ENCODE data around the gene BMERB1.
"Not testable (repeated sequence)": the region's sequence is repeated elsewhere in the genome, so short reads cannot be mapped to it uniquely, and the experiment has no call there.

BMERB1 gene

DNA sequence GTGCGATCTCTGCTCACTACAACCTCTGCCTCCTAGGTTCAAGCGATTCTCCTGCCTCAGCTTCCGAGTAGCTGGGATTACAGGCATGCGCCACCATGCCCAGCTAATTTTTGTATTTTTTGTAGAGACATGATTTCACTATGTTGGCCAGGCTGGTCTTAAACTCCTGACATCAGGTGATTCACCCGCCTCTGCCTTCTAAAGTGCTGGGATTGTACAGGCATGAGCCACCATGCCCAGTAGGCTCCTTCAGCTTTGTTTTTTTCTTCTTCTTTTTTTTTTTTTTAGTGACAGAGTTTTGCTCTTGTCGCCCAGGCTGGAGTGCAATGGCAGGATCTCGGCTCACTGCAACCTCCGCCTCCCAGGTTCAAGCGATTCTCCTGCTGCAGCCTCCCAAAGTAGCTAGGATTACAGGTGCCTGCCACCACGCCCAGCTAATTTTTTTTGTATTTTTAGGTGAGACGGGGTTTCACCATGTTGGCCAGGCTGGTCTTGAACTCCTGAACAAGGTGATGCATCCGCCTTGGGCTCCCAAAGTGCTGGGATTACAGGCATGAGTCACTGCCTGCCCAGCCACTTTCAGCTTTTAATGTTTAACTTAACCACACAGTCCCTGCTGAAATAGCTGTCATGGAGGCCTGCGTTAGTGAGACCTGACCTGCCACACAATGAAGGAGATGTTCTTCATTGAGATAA is 112.8 kb downstream of the BMERB1 start:
- H3K27ac Mint-ChIP-seq, H3K36me3 Mint-ChIP-seq, H3K9me3 Mint-ChIP-seq, H3K4me3 Mint-ChIP-seq, H3K4me1 Mint-ChIP-seq, DNase-seq, CTCF ChIA-PET, H3K27me3 Mint-ChIP-seq: not testable (repeated sequence)

DNA sequence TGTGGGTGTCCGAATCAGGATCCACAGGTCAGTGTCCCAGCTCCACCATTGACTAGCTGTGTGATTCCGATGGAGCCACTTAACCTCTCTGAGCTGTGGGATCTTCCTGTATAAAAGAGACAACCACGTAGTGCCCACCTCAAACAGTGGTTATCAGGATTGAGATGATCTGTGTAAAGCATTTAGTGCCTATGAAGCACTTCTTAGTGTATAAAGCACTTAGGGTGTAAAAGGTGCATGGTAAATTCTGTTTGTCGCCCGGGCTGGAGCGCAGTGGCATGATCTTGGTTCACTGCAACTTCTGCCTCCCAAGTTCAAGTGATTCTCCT is 113.3 kb downstream of the BMERB1 start:
- H3K27ac Mint-ChIP-seq: no peak overlapping the region
- no peaks in the 10 kb centered on the region for H3K27me3 Mint-ChIP-seq
- no peaks in the 10 kb centered on the region for H3K4me1 Mint-ChIP-seq
- CTCF ChIA-PET: no interaction called here
- no peaks in the 10 kb centered on the region for H3K9me3 Mint-ChIP-seq
- H3K4me3 Mint-ChIP-seq: no peak overlapping the region
- DNase-seq: no peak
- H3K36me3 Mint-ChIP-seq: no peaks in the 10 kb centered on the region

DNA sequence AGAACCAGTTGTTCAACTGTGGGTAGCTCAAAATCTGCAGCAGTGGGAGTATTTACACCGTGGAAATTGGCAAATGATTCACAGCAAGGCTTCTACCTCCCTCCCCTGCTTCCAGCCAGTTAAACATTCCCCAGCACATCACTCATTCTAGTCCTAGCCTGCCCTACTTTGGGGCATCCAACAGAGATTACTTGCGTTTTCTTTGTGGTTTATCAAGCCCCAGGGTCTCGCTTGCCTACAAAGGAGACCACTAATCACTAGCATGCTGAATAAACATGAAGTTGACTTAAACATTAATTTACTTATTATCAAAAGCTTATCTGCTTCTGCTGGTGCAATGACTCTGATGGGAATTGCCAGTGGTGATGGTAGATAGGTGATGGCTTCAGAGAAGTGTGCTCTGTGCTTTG is 114.1 kb downstream of the BMERB1 start:
- Mint-ChIP-seq H3K9me3 (no peaks in the 10 kb centered on the region), H3K27me3 (no peaks in the 10 kb centered on the region), H3K36me3 (no peaks in the 10 kb centered on the region), H3K4me1 (no peaks in the 10 kb centered on the region), H3K27ac (no peak overlapping the region), H3K4me3 (no peak overlapping the region)
- no peak for DNase-seq
- CTCF ChIA-PET: no interaction called here

DNA sequence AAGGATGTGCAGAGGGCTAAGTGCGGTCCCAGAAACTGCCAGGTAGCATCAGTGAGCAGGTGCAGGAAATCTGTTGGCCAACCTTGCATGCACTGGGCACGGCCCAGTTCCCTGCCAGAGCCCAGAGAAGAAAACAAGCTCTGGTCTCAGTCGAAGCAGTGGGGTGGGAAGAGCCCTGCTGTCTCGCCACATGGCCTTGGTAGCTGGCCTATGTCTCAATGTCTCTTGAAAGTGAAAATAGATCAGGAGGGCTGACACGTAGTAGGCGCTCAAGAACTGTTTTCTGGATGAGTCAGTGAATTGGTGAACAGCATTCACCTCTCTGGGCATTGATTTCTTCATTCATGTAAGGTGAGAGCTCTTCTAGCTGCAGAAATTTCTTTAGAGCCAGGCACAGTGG is 118.1 kb downstream of the BMERB1 start:
- Mint-ChIP-seq H3K27me3 (no peaks in the 10 kb centered on the region), H3K4me3 (no peak overlapping the region), H3K36me3 (no peaks in the 10 kb centered on the region), H3K4me1 (no peaks in the 10 kb centered on the region), H3K9me3 (no peaks in the 10 kb centered on the region), H3K27ac (no peak overlapping the region)
- CTCF ChIA-PET: interaction anchor here (0.6 to 0.8 kb wide), 2 partner anchors 20 to 984 kb away, joined by 3 read pairs; no protein-coding TSS in a partner anchor
- no peak for DNase-seq

DNA sequence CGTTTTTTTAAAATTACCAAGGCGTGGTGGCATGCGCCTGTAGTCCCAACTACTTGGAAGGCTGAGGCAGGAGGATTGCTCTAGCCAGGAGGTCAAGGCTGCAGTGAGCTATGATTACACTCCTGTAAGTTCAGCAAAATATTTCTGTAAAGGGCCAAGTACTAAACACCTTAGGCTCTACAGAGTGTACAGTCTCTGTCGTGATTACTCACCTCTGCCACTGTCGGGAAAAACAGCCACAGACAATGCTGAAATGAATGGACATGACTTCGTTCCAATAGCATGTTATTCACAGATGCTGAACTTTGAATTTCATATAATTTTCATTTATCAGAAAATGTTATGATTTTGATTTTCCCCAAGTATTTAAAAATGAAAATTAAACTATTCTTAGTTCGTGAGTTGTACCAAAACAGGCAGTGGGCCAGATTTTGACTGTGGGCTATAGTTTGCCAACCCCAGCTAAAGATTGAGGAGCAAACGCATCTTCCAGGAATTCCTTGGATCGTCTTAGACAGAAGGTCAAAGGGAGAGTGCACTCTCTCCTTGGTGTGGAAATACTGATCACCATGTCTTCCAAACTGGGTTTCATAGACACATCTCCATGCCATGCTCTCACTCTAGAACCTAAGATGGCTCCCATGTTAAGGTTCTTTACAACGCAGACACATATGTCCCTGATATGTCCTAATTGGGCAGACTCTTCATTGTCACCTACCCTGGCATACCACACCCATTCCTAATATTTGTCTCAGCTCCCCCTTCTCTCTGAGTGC is 119.1 kb downstream of the BMERB1 start:
- H3K4me1 Mint-ChIP-seq: no peaks in the 10 kb centered on the region
- CTCF ChIA-PET: interaction anchor here (0.8 kb wide), 1 partner anchor 19 kb away, joined by 3 read pairs; no protein-coding TSS in a partner anchor
- no peaks in the 10 kb centered on the region for H3K9me3 Mint-ChIP-seq
- DNase-seq: no peak
- no peaks in the 10 kb centered on the region for H3K27me3 Mint-ChIP-seq
- H3K4me3 Mint-ChIP-seq: no peak overlapping the region
- no peaks in the 10 kb centered on the region for H3K36me3 Mint-ChIP-seq
- H3K27ac Mint-ChIP-seq: no peak overlapping the region

DNA sequence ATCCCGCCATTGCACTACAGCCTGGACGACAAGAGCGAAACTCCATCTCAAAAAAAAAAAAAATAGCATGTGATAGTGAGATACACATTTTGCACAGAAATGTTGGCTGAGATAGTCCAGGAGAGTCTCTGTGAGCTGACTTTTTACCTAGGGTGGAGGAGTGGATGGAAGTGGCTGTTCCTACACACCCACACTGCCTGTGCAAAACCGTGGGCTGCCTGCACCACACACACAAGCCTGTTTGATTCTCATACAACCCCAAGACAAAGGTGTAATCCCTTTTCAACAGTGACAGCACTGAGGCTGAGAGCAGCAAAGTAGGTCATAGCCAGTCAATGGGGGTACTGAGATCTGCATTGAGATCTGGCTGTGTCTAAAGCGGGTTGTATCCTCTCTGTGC is 121.7 kb downstream of the BMERB1 start:
- DNase-seq: no peak
- no peaks in the 10 kb centered on the region for H3K36me3 Mint-ChIP-seq
- H3K27ac Mint-ChIP-seq: no peak overlapping the region
- no peak overlapping the region for H3K4me3 Mint-ChIP-seq
- no peaks in the 10 kb centered on the region for H3K4me1 Mint-ChIP-seq
- no peaks in the 10 kb centered on the region for H3K9me3 Mint-ChIP-seq
- H3K27me3 Mint-ChIP-seq: peaks cover 3% of the 10 kb centered on the region
- CTCF ChIA-PET: no interaction called here

DNA sequence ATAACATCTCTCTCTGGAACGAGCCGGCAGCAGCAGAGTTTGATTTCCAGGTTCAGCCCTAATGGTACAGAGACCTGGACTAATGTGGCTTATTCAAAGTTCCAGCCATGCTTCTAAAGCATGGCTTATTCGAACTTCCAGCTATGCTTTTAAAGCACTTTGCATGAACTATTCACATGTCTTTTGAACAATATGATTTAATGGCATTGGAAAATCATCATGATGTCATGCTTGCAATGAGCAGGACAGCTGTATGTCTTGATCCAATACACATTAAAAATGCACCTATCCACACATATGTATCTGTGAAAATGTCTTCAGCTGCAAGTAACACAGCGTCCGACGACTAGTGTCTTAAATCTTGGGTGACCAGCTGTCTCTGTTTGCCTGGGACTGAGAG is 122.9 kb downstream of the BMERB1 start:
- peaks cover 3% of the 10 kb centered on the region for H3K27me3 Mint-ChIP-seq
- CTCF ChIA-PET: no interaction called here
- no peaks in the 10 kb centered on the region for H3K9me3 Mint-ChIP-seq
- DNase-seq: no peak
- no peak overlapping the region for H3K27ac Mint-ChIP-seq
- H3K4me3 Mint-ChIP-seq: no peak overlapping the region
- no peaks in the 10 kb centered on the region for H3K36me3 Mint-ChIP-seq
- H3K4me1 Mint-ChIP-seq: no peaks in the 10 kb centered on the region

DNA sequence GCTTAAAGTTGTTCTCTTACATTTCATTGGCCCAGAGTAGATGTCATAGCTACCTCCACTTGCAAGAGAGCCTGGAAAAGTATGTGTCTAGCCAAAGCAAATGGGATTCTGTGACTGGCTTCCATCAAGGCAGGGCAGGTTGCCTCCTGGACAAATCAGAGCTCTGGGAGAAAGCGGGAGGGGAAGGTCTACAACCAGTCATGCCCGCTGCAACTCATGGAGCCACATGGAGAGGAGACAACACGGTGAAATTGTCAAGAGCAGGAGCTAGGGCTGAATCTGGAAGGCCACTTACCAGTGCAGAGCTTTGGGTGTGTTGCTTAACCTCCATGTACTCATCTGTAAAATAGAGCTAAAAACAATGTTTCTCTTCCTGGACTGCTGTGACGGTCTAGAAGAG is 124.8 kb downstream of the BMERB1 start:
- H3K27ac Mint-ChIP-seq: no peak overlapping the region
- DNase-seq: no peak
- H3K4me1 Mint-ChIP-seq: no peaks in the 10 kb centered on the region
- H3K4me3 Mint-ChIP-seq: no peak overlapping the region
- H3K36me3 Mint-ChIP-seq: no peaks in the 10 kb centered on the region
- H3K9me3 Mint-ChIP-seq: peaks cover 3% of the 10 kb centered on the region
- peaks cover 3% of the 10 kb centered on the region for H3K27me3 Mint-ChIP-seq
- CTCF ChIA-PET: interaction anchor here (0.9 to 1.1 kb wide), 2 partner anchors 9 to 133 kb away, joined by 3 read pairs; no protein-coding TSS in a partner anchor

DNA sequence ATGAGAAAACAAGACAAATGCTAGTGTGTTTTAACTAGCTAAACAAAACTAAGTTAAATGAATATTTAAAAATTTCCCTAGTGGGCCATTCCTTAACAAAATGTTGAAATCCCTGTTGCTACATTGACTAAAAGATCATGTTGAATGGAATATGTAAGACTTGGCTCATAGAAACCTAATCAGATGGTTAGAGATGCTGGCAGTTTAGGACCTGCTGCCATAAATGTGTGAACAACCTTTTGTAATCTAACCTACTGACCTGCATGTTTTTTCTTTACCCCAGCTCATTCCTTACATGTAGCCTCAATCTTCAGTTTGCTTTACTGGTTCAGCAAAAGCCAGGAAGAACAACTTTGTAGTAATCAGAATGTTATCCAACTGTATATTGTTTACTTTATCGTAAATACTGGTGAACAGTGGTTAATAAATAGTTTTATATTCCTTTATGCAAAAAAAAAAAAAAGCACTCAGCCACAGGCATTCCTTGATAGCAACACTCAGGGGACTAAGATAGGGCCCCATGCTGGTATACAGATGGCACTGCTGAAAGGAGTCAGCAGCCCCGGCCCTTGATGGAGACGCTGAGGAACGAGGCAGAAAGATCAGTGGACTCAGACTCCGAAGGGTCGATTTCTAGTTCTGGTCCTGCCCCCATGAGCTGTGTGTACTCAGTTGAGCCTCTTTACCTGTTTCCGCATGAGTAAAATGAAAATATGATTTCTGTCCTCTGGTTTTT is 130.4 kb downstream of the BMERB1 start:
- Mint-ChIP-seq H3K36me3 (no peaks in the 10 kb centered on the region), H3K27me3 (peaks cover 3% of the 10 kb centered on the region), H3K4me1 (no peaks in the 10 kb centered on the region), H3K4me3 (no peak overlapping the region), H3K27ac (no peak overlapping the region), H3K9me3 (peaks cover 4% of the 10 kb centered on the region)
- no peak for DNase-seq
- CTCF ChIA-PET: interaction anchor here (1.4 kb wide), 1 partner anchor 15 kb away, joined by 4 read pairs; no protein-coding TSS in a partner anchor

DNA sequence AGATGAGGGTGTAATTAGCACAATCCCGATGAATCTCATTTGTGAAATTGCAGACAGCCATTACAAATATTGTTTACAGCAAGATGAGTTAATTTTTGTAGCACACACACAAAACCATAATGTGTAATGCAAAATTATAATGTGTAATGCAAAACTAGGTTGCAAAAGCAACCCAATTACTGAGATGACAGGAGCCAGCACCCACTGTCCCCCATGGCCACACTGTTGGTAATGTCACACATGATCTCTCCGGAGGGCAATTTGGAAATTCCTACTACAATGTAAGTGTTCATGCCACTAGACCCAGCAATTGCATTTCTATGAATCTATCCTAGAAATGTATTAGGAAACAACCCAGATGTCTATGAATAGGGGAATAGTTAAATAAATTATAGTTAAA is 131.7 kb downstream of the BMERB1 start:
- CTCF ChIA-PET: no interaction called here
- H3K9me3 Mint-ChIP-seq: peaks cover 4% of the 10 kb centered on the region
- no peak overlapping the region for H3K27ac Mint-ChIP-seq
- H3K4me1 Mint-ChIP-seq: no peaks in the 10 kb centered on the region
- H3K4me3 Mint-ChIP-seq: no peak overlapping the region
- no peak for DNase-seq
- H3K27me3 Mint-ChIP-seq: no peaks in the 10 kb centered on the region
- H3K36me3 Mint-ChIP-seq: no peaks in the 10 kb centered on the region

DNA sequence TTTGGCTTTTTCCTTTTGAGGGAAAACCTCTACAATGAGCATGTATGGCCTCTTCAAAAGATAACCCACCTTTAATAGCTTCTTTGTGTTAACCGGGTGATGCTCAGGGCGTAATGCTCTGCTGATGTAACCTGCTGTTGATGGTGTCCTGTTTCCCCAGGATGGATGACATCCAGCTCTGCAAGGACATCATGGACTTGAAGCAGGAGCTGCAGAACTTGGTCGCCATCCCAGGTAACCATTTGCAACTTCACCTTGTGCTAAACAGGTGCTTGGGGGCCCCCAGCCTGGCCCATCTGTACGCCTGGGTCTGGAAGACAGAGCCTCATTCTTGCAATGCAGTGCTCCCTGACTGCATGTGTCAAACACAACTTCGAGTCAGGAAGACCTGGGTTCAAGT is 133.4 kb downstream of the BMERB1 start:
- Mint-ChIP-seq H3K4me1 (no peaks in the 10 kb centered on the region), H3K36me3 (no peaks in the 10 kb centered on the region), H3K4me3 (no peak overlapping the region), H3K9me3 (peaks cover 4% of the 10 kb centered on the region), H3K27me3 (no peaks in the 10 kb centered on the region), H3K27ac (no peak overlapping the region)
- no peak for DNase-seq
- CTCF ChIA-PET: no interaction called here

DNA sequence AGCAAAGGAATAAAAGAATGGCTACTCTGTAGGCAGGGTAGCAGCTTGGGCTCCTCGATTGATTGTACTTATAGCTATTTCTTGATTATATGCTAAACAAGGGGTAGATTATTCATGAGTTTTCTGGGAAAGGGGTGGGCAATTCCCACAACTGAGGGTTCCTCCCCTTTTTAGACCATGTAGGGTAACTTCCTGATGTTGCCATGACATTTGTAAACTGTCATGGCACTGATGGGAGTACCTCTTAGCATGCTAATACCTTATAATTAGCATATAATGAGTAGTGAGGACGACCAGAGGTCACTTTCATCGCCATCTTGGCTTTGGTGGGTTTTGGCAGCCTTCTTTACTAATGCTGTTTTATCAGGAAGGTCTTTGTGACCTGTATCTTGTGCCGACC is 136.3 kb downstream of the BMERB1 start:
- H3K27me3 Mint-ChIP-seq, H3K4me1 Mint-ChIP-seq, H3K4me3 Mint-ChIP-seq, CTCF ChIA-PET, H3K27ac Mint-ChIP-seq, DNase-seq, H3K9me3 Mint-ChIP-seq, H3K36me3 Mint-ChIP-seq: not testable (repeated sequence)

DNA sequence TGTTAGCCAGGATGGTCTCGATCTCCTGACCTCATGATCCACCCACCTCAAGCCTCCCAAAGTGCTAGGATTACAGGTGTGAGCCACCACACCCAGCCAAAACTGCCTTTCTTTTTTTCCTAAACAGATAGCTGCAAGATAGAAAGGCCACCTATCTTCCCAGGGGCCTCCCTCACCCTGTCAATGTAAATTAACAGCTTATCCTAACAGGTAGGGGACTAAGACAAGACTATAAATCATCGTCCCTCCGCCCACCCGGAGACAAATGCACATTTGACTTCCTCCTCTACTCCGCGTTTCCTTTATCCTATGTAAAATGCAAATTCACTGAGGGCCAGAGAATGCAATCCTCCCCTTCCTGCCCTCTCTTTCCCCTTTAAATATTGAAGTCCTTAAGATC is 137.2 kb downstream of the BMERB1 start:
- H3K4me3 Mint-ChIP-seq: no peak overlapping the region
- H3K36me3 Mint-ChIP-seq: no peaks in the 10 kb centered on the region
- no peak for DNase-seq
- H3K27me3 Mint-ChIP-seq: no peaks in the 10 kb centered on the region
- H3K9me3 Mint-ChIP-seq: peaks cover 7% of the 10 kb centered on the region
- H3K4me1 Mint-ChIP-seq: peaks cover 5% of the 10 kb centered on the region
- H3K27ac Mint-ChIP-seq: no peak overlapping the region
- CTCF ChIA-PET: interaction anchor here (1.1 kb wide), 1 partner anchor 19 kb away, joined by 3 read pairs; no protein-coding TSS in a partner anchor

DNA sequence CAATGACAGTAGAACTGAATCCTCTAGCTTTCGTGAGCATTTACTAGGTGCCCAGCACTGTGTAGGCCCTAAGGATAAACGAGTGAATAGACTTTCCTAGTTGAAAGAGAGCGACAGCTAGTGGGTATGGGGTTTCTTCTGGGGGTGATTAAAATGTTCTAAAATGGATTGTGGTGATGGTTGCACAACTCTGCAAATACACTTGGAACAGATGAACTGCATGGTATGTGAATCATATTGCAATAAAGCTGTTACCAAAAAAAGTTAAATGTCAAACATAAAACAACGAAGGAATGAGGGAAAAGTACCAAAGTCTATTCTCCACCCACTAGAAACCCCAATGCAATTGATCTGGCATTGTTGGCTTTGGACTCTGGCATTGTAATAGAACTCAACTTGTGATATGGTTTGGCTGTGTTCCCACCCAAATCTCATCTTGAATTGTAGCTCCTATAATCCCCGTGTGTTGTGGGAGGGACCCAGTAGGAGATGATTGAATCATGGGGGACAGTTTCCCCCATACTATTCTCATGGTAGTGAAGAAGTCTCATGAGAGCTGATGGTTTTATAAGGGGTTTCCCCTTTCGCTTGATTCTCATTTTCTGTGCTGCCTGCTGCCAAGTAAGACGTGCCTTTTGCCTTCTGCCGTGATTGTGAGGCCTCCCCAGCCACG is 138.1 kb downstream of the BMERB1 start:
- DNase-seq: no peak
- H3K27ac Mint-ChIP-seq: no peak overlapping the region
- H3K36me3 Mint-ChIP-seq: no peaks in the 10 kb centered on the region
- CTCF ChIA-PET: interaction anchor here (1.1 kb wide), 1 partner anchor 20 kb away, joined by 3 read pairs; no protein-coding TSS in a partner anchor
- no peaks in the 10 kb centered on the region for H3K27me3 Mint-ChIP-seq
- H3K4me1 Mint-ChIP-seq: peaks cover 5% of the 10 kb centered on the region
- H3K9me3 Mint-ChIP-seq: peaks cover 10% of the 10 kb centered on the region
- no peak overlapping the region for H3K4me3 Mint-ChIP-seq

Data from activated naive CD4-positive, alpha-beta T cell treated with anti-CD3 and anti-CD28 coated beads, Interleukin-2, amount 10 ng/mL, durations not matched to agents 7 days and 5 days (primary cell).